ENCODE data around the gene CAPN13.

GRCh38 chr2:30705711-30706533 is 101.3 kb downstream of the CAPN13 start:
- TF ChIP-seq POLR2A (IDR thresholded peaks at IDR 0.05; ENCODE audit: low read depth, low read length) (no peak), CTCF (IDR thresholded peaks at IDR 0.05; ENCODE audit: extremely low read depth in 1 of 2, insufficient read depth in 1 of 2, low read depth in 1 of 2, low read length in 2 of 2) (no peak)

Measured in endothelial cell of umbilical vein (primary cell).